IPS-20b (cell line): Measurements from ENCODE around the gene SLC36A2.
A peak's percentile ranks its signal among the peaks of the same experiment; 100 is the strongest.
"Not testable (repeated sequence)": the region's sequence is repeated elsewhere in the genome, so short reads cannot be mapped to it uniquely, and the experiment has no call there.

Experiments used
- H3K27ac ChIP-seq: one replicate; pipeline ENCODE4 v1.5.1; 2013; ENCODE audit warnings: low read length
- H3K27me3 ChIP-seq: 2 replicates; pipeline ENCODE4 v1.6.1; 2013; ENCODE audit warnings: mild to moderate bottlenecking, low read length, inconsistent platforms; ENCODE audit not compliant: insufficient read depth
- H3K36me3 ChIP-seq: 2 replicates; pipeline ENCODE4 v1.6.1; 2013; ENCODE audit warnings: low read depth, mild to moderate bottlenecking, inconsistent platforms, low read length, moderate library complexity; ENCODE audit not compliant: insufficient read depth
- H3K4me1 ChIP-seq: 2 replicates; pipeline ENCODE4 v1.6.1; 2013; ENCODE audit warnings: mild to moderate bottlenecking, control low read depth, inconsistent platforms, low read length, moderate library complexity; ENCODE audit not compliant: insufficient read depth
- H3K4me3 ChIP-seq: 2 replicates; pipeline ENCODE4 v1.5.1; 2013; ENCODE audit warnings: mild to moderate bottlenecking, low read length, inconsistent platforms
- H3K9ac ChIP-seq: 2 replicates; pipeline ENCODE4 v1.6.1; 2013; ENCODE audit warnings: low read depth, mild to moderate bottlenecking, inconsistent platforms, low read length, moderate library complexity
- H3K9me3 ChIP-seq: 2 replicates; pipeline ENCODE4 v1.6.1; 2013; ENCODE audit warnings: mild to moderate bottlenecking, low read depth, low read length, inconsistent platforms; ENCODE audit not compliant: insufficient read depth

The SLC36A2 gene

DNA sequence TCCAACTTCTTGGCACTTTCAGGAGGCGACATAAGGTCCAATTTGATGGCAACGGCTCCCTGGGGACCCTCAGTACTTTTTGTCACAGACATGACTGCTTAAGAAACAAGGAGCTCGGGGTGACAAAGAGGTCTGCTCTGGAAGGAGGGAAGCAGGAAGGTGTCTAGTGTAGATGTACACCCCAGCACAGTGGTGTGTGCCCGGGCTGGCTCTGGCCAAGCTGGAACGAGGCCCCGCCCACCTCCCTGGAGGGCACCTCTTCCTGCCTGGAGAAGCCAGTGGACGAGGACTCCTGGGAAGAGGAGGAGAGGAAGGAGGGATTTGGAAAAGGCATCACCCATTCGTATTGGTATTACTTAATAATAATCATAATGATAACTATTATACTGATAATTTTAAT is at the start of gene SLC36A2:
Gene SLC36A2, minus strand, starts transcription at position 191 of the 400 bp plus-strand sequence. Its CDS starts 99 bp downstream, at position 92.
- peaks cover 100% of the 10 kb centered on the region for H3K27me3 ChIP-seq
- H3K4me1 ChIP-seq, result peaks cover 22% of the 10 kb centered on the region; the same call in 1 of the 2 replicates
- H3K9ac ChIP-seq, result no peak within 1 kb of the TSS

DNA sequence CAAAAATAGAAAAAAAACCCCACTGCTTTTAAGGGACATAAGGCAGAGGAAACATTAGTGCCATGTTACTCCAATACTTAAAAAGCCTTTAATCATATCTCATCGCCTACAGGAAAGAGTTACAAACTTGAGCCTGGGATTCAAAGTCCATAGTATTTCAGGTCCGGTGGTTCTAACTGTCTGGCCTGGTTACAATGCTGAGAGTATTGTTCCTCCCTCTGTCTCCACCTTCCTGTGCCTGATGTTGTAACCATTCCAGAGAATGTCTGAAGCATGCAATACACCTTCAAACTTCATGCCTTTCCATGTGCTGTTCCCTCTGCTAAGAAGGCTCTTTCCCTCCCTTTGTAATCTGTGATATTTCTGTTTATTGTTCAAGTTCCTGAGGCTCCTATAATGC is 41.6 kb upstream of the SLC36A2 start:
- Histone ChIP-seq H3K4me3 (no peak overlapping the region), H3K9ac (peak overlapping the region; percentile 25; the same call in 1 of the 2 replicates), H3K27me3 (no peaks in the 10 kb centered on the region), H3K27ac (no peak overlapping the region), H3K4me1 (peaks cover 30% of the 10 kb centered on the region; the same call in 1 of the 2 replicates), H3K36me3 (no peaks in the 10 kb centered on the region), H3K9me3 (no peaks in the 10 kb centered on the region)

More for the DNA sequence above, at the start of gene SLC36A2:
- H3K4me3 ChIP-seq, result no peak within 1 kb of the TSS
- no peak within 1 kb of the TSS for H3K27ac ChIP-seq
- no peaks in the 10 kb centered on the region for H3K36me3 ChIP-seq
- H3K9me3 ChIP-seq, result no peaks in the 10 kb centered on the region

DNA sequence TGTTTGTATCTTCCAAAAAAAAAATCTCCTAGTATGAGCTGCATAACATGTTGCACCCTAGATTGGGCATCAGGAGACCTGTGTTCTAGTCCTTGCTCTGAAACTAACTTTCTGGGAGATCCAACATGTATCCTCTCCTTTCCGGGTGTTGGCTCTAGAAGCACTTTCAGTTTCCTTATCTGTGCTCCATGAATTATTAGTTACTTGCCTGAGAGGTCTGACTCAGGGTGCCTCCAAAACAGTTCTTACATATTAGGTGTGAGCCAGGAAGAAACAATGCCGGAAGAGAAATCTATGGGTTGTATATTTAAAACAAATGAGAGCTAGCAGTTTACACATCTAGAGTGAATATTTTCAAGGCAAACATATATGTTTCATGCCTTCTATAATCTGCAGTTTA is 36.7 kb upstream of the SLC36A2 start:
- no peak overlapping the region for H3K9ac ChIP-seq
- H3K4me1 ChIP-seq, result peaks cover 30% of the 10 kb centered on the region; the same call in 1 of the 2 replicates
- H3K27me3 ChIP-seq, result no peaks in the 10 kb centered on the region
- H3K36me3 ChIP-seq, result no peaks in the 10 kb centered on the region
- H3K4me3 ChIP-seq, result no peak overlapping the region
- H3K9me3 ChIP-seq, result no peaks in the 10 kb centered on the region
- H3K27ac ChIP-seq, result no peak overlapping the region

DNA sequence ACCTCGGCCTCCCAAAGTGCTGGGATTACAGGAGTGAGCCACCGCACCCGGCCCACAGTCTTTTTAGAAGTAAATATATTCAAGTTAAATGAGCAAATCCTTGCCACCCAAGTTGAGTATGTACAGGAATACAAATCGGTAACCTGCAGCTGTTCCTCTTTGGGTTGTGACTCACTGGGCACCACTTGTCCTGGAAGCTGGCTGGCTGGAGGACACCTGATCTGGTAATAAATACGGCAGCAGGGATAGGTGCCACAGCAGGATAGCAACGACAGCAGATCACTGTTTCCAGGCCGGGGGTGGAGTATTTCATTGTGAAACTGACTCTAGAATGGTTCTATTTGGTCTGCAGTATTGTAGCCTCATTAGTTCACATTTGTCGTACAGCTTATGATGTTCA is 35.7 kb upstream of the SLC36A2 start:
- Histone ChIP-seq H3K4me1 (peaks cover 26% of the 10 kb centered on the region; the same call in 1 of the 2 replicates), H3K27ac (no peak overlapping the region), H3K4me3 (no peak overlapping the region), H3K9me3 (no peaks in the 10 kb centered on the region), H3K36me3 (no peaks in the 10 kb centered on the region), H3K9ac (no peak overlapping the region), H3K27me3 (no peaks in the 10 kb centered on the region)

DNA sequence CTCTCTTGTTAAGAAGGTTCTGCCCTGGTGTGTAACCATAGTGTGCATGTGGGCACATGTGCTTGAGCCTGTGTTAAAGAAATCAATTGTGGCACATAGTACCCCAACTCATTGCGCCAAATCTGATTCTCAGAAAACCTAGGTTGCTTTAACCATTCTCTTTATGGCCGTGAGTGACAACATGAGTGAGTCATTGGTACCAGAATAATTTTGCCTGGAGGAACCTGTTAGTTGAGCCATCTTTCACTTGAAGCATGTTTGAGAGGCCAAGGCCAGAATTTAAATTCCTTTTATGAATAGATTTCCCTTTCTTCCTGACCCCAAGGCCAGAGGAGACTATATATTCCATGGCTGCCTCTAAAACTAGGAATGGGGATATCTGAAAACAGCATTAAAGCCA is 35.2 kb upstream of the SLC36A2 start:
- Histone ChIP-seq H3K4me1 (peaks cover 24% of the 10 kb centered on the region; the same call in 1 of the 2 replicates), H3K9me3 (no peaks in the 10 kb centered on the region), H3K9ac (no peak overlapping the region), H3K36me3 (no peaks in the 10 kb centered on the region), H3K27me3 (no peaks in the 10 kb centered on the region), H3K27ac (no peak overlapping the region), H3K4me3 (no peak overlapping the region)

DNA sequence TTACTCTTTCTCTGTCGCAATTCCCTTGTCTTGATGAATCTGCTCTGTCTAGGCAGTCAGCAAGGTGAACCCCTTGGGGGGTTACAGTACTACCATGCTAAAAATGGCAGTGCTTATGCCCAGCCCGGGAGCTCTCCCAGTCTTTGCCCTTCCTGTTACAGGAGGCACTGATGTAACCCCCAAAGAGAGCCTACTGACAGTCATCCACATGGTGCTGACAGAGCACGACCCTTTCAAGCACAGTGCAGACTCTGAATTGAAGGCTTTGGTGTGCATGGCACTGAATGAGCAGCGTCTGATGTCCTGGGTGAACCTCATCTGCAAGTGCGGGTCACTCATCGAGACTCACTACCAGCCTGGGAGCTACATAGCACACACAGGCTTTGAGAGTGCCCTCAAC is 34.5 kb upstream of the SLC36A2 start:
- Histone ChIP-seq H3K4me1 (peaks cover 17% of the 10 kb centered on the region; the same call in 1 of the 2 replicates), H3K9ac (no peak overlapping the region), H3K27me3 (no peaks in the 10 kb centered on the region), H3K36me3 (no peaks in the 10 kb centered on the region), H3K4me3 (no peak overlapping the region), H3K27ac (no peak overlapping the region), H3K9me3 (no peaks in the 10 kb centered on the region)

DNA sequence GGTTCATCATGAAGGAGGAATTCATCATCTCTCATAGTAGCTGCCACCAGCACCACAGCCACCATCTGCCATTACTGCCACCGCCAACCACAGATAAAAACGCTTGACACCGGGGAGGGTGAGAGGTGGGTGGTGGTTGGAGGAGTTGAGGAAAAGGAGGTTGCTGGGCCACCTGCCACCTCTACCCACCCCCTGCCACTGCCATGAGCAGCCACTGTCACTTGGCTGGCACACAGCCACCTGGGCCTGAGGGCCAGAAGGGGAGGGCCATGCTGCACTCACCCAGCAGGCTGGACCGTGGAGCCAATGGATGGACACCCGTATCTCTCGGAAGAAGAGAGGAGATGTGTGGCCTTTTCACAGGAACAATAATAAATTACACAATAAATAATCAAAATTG is 31.3 kb upstream of the SLC36A2 start:
- Histone ChIP-seq H3K27me3 (no peaks in the 10 kb centered on the region), H3K27ac (no peak overlapping the region), H3K9ac (no peak overlapping the region), H3K4me3 (no peak overlapping the region), H3K9me3 (no peaks in the 10 kb centered on the region), H3K36me3 (no peaks in the 10 kb centered on the region), H3K4me1 (no peaks in the 10 kb centered on the region; the same call in 1 of the 2 replicates)

DNA sequence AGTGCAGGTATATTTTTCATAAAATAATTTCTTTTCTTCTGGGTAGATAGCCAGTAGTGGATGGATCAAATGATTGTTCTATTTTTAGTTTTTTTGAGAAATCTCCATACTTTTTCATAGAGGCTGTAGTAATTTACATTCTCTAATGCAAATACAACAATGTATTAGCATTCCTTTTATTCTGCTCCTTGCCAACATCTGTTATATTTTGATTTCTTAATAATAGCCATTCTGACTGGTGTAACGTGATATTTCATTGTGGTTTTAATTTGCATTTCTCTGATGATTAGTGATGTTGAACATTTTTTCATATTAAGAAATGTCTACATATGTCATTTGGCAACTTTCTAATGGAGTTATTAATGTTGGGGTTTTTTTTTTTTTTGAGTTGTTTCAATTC is 27.2 kb upstream of the SLC36A2 start:
- Histone ChIP-seq H3K4me1 (no peaks in the 10 kb centered on the region), H3K9me3 (no peaks in the 10 kb centered on the region), H3K4me3 (no peak overlapping the region), H3K36me3 (no peaks in the 10 kb centered on the region), H3K27ac (no peak overlapping the region), H3K9ac (no peak overlapping the region), H3K27me3 (no peaks in the 10 kb centered on the region)

DNA sequence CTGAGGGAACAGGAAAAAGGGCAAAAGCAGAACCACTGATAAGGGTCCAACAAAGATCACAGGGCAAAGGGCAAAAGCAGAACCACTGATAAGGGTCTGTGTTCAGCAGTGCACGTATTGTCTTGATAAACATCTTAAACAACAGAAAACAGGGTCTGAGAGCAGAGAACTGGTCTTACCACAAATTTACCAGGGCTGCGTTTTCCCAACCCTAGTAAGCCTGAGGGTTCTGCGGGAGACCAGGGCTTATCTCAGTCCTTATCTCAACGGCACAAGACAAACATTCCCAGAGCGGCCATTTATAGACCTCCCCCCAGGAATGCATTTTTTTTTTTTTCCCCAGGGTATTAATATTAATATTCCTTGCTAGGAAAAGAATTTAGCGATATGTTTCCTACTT is 19.7 kb upstream of the SLC36A2 start:
- not testable (repeated sequence) for H3K9ac ChIP-seq, H3K36me3 ChIP-seq, H3K27me3 ChIP-seq, H3K27ac ChIP-seq, H3K4me3 ChIP-seq, H3K4me1 ChIP-seq
- H3K9me3 ChIP-seq, result peaks cover 26% of the 10 kb centered on the region

DNA sequence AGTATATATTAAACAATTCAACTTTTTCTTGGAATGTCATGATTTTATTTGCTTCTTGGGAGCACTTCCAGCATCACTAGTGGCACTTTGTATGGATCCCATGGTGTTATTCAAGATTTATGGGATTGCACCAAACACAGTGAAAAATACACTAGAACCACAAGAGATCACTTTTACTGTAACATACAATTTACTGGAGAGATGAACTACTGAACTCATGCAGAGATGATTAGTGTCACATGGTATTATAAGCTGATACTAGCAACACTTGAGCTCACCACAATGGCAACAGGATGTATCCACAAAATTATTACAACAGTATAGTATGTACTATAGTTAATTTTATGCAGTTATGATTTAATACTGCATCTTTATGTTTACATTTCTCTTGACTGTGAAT is 16.3 kb upstream of the SLC36A2 start:
- H3K36me3 ChIP-seq, result no peaks in the 10 kb centered on the region
- H3K27me3 ChIP-seq, result no peaks in the 10 kb centered on the region
- peaks cover 29% of the 10 kb centered on the region for H3K9me3 ChIP-seq

DNA sequence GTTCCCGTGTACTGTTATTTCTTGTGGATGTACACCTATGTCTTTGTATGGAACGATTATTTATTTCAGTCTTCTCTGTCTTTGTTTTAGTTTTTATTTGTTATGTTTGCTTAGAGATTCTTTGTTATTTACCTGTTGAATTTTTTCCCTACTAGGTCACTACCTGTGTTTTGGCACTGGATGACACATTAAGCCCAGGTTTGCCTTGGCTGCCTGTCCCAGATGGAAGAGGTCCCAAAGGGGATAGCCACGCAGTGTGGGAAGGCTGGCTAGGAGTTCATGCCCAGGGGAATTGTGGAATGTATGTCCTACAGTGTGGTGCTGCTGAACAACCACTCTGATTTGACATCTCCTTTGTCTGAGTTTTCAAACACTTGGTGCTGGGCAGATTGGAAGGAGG is 15.6 kb upstream of the SLC36A2 start:
- Histone ChIP-seq H3K4me3 (no peak overlapping the region), H3K4me1 (peaks cover 3% of the 10 kb centered on the region; the same call in 1 of the 2 replicates), H3K27me3 (no peaks in the 10 kb centered on the region), H3K9ac (no peak overlapping the region), H3K27ac (no peak overlapping the region), H3K9me3 (peaks cover 23% of the 10 kb centered on the region), H3K36me3 (no peaks in the 10 kb centered on the region)

More for the DNA sequence above, 16.3 kb upstream of the SLC36A2 start:
- Histone ChIP-seq H3K9ac (no peak overlapping the region), H3K27ac (no peak overlapping the region), H3K4me3 (no peak overlapping the region), H3K4me1 (peaks cover 3% of the 10 kb centered on the region; the same call in 1 of the 2 replicates)

DNA sequence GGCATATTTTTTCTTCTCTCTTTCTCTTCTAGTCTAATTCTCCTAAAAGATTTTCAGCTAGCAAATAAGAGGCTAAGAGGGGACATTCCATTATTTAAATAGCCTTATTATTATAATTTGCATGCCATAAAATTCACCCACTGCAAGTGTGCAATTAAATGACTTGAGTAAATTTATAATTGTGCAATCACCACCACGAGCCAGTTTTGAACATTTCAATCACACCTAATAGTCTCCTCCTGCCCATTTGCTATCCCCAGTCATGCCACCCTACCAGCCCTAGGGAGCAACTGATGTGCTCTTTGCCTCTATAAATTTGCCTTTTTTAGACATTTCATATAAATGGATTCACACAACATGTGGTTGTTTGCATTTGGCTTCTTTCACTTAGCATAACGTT is 12.0 kb upstream of the SLC36A2 start:
- Histone ChIP-seq H3K9me3 (peaks cover 4% of the 10 kb centered on the region; the same call in 1 of the 2 replicates), H3K27ac (no peak overlapping the region), H3K4me1 (peaks cover 17% of the 10 kb centered on the region), H3K27me3 (no peaks in the 10 kb centered on the region), H3K4me3 (no peak overlapping the region), H3K9ac (no peak overlapping the region), H3K36me3 (no peaks in the 10 kb centered on the region)
